ENCODE measurements around the gene FLT1. TPM values are rescaled to one million over a fixed set of nuclear protein-coding genes. Genes with fewer than 3 reads are reported as not detected.

Gene FLT1, protein sequence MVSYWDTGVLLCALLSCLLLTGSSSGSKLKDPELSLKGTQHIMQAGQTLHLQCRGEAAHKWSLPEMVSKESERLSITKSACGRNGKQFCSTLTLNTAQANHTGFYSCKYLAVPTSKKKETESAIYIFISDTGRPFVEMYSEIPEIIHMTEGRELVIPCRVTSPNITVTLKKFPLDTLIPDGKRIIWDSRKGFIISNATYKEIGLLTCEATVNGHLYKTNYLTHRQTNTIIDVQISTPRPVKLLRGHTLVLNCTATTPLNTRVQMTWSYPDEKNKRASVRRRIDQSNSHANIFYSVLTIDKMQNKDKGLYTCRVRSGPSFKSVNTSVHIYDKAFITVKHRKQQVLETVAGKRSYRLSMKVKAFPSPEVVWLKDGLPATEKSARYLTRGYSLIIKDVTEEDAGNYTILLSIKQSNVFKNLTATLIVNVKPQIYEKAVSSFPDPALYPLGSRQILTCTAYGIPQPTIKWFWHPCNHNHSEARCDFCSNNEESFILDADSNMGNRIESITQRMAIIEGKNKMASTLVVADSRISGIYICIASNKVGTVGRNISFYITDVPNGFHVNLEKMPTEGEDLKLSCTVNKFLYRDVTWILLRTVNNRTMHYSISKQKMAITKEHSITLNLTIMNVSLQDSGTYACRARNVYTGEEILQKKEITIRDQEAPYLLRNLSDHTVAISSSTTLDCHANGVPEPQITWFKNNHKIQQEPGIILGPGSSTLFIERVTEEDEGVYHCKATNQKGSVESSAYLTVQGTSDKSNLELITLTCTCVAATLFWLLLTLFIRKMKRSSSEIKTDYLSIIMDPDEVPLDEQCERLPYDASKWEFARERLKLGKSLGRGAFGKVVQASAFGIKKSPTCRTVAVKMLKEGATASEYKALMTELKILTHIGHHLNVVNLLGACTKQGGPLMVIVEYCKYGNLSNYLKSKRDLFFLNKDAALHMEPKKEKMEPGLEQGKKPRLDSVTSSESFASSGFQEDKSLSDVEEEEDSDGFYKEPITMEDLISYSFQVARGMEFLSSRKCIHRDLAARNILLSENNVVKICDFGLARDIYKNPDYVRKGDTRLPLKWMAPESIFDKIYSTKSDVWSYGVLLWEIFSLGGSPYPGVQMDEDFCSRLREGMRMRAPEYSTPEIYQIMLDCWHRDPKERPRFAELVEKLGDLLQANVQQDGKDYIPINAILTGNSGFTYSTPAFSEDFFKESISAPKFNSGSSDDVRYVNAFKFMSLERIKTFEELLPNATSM (N-terminal part only)
- 1.6 and 3.8 TPM in 2 replicates for total RNA-seq (2014; rRNA removed; shearing (Covaris generic))

DNA sequence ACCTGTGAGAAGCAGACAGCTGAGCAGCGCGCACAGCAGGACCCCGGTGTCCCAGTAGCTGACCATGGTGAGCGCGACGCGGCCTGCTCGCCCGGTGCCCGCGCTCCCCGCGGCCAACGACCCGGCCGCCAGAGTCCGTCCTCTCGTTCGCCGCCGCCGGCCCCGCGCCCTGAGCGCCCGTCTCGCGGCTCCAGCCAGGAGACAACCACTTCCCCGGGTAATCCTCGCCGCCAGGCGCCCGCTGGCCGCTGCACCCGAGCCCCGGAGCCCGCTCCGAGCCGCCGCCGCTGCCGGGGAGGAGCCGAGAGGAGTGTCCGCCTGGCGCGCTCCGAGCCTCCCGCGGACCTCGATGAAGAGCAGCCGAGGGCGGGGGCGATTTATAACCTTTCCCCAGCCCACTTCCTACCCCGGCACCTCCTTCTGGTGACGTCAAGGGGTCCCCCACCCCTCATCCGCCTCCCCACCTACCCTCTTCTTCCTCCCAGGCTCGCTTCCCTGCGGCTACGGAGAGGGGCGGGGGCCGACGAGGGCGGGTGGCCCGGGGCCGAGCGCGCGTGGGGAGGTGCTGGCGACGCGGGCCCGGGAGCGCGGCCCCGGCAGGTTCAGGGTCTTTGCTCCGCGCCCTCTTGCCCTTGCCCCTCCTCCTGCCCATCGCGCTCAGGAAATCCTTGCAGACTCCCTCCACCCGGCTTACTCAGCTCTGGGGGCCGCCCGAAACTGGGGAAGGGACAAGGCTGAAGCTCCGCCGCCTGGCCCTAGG is at the start of gene FLT1:
Gene FLT1 (minus strand): TSS at position 351 of the 760 bp plus-strand sequence. CDS start 285 bp downstream, at position 66.
- Histone ChIP-seq H3K36me3 (no peaks in the 10 kb centered on the region), H3K27me3 (replicated peaks) (peaks cover 39% of the 10 kb centered on the region), H3K9me3 (replicated peaks) (no peaks in the 10 kb centered on the region), H3K4me3 (peak within 1 kb of the TSS; percentile 49), H3K27ac (no peak within 1 kb of the TSS), H3K4me1 (replicated peaks) (peaks cover 29% of the 10 kb centered on the region)
- DNase-seq (ENCODE audit: low read depth in 1 of 2, low spot score in 2 of 2), result peak in 1 of 2 experiments; percentile 28

DNA sequence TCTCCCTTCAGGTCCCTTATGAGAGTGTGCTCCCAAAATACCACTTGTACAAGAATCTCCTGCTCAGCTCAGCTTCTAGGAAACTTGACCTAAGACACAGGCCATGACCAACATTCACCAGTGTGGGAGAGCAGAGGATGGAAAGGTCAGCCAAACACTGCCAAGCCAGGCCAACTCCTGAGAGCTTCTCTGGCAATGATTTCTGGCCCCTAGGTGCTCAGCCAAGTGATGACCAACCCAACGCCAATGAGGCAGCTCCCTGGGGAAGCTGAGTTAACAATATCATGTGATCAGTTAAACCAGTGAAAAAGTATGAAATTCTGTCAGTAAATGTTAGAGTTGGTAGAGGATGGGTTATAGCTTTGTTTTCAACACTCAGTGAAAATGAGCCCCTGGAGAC is 49.1 kb upstream of the FLT1 start:
- DNase-seq (ENCODE audit: low read depth in 1 of 2, low spot score in 2 of 2), result no peak
- H3K36me3 ChIP-seq, result no peaks in the 10 kb centered on the region
- no peak overlapping the region for H3K4me3 ChIP-seq
- H3K9me3 ChIP-seq (replicated peaks), result peaks cover 3% of the 10 kb centered on the region; the same call in 1 of the 2 replicates
- H3K27ac ChIP-seq, result no peak overlapping the region
- no peaks in the 10 kb centered on the region for H3K4me1 ChIP-seq (replicated peaks)
- no peaks in the 10 kb centered on the region for H3K27me3 ChIP-seq (replicated peaks)

DNA sequence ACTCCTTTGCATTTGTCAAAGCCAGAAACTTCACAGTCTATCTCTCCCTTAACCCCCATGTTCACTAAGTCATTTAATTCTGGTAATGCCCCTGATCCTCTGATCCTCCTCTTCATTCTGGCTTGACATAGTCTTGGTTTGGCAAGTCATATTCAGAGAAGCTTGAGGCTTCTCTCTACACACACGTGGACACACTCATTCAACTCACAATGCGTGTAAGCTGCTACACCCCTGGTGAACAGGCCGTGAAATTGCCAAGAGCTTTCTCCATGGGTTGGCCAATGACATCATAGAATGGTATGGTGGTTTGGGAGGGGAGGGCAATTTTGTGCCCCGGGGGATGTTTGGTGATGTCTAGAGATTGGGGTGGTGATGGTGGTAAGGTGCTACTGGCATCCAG is 47.9 kb upstream of the FLT1 start:
- Histone ChIP-seq H3K4me1 (replicated peaks) (no peaks in the 10 kb centered on the region), H3K27me3 (replicated peaks) (no peaks in the 10 kb centered on the region), H3K27ac (no peak overlapping the region), H3K36me3 (no peaks in the 10 kb centered on the region), H3K4me3 (no peak overlapping the region), H3K9me3 (replicated peaks) (peaks cover 3% of the 10 kb centered on the region; the same call in 1 of the 2 replicates)
- DNase-seq (ENCODE audit: low read depth in 1 of 2, low spot score in 2 of 2), result no peak

DNA sequence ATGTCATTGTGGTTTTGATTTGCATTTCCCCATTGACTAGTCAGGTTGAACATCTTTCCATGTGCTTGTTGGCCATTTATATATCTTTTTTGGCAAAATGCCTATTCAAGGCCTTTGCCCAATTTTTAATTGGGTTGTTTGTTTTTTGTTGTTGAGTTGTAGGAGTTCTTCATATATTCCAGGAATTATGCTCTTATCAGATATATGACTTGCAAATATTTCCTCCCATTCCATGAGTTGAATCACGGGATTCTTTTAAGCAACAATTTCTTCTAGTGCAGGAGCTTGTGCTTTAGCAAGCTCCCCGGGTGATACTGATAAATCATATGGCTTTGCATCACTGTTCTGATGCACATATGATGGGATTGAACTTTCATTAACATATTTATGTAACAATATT is 47.0 kb upstream of the FLT1 start:
- Histone ChIP-seq H3K27ac (no peak overlapping the region), H3K4me3 (no peak overlapping the region), H3K27me3 (replicated peaks) (no peaks in the 10 kb centered on the region), H3K4me1 (replicated peaks) (no peaks in the 10 kb centered on the region; the same call in 1 of the 2 replicates), H3K9me3 (replicated peaks) (peaks cover 3% of the 10 kb centered on the region; the same call in 1 of the 2 replicates), H3K36me3 (no peaks in the 10 kb centered on the region)
- DNase-seq (ENCODE audit: low read depth in 1 of 2, low spot score in 2 of 2), result no peak

DNA sequence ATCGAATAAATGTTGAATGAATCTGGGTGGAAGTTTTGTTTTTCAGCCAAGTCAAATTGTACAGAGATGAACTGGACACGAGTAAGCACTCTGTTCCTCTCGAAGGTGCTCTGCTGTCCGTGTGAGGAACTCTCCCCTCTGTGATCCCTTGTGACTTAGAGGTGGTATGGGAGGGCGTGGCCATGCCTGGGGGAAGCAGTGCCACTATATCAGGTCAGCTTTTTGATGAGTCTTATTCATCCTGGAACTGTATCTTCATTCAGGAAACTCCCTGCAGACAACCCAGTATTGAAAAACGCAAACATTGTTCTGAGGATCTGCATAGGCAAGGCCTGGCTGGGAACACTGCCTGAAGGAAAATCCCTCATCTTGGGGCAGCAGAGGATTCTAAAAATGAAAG is 45.7 kb upstream of the FLT1 start:
- no peaks in the 10 kb centered on the region; the same call in 1 of the 2 replicates for H3K4me1 ChIP-seq (replicated peaks)
- no peaks in the 10 kb centered on the region for H3K27me3 ChIP-seq (replicated peaks)
- no peak overlapping the region for H3K4me3 ChIP-seq
- H3K9me3 ChIP-seq (replicated peaks), result peaks cover 3% of the 10 kb centered on the region; the same call in 1 of the 2 replicates
- no peaks in the 10 kb centered on the region for H3K36me3 ChIP-seq
- no peak overlapping the region for H3K27ac ChIP-seq
- no peak for DNase-seq (ENCODE audit: low read depth in 1 of 2, low spot score in 2 of 2)

DNA sequence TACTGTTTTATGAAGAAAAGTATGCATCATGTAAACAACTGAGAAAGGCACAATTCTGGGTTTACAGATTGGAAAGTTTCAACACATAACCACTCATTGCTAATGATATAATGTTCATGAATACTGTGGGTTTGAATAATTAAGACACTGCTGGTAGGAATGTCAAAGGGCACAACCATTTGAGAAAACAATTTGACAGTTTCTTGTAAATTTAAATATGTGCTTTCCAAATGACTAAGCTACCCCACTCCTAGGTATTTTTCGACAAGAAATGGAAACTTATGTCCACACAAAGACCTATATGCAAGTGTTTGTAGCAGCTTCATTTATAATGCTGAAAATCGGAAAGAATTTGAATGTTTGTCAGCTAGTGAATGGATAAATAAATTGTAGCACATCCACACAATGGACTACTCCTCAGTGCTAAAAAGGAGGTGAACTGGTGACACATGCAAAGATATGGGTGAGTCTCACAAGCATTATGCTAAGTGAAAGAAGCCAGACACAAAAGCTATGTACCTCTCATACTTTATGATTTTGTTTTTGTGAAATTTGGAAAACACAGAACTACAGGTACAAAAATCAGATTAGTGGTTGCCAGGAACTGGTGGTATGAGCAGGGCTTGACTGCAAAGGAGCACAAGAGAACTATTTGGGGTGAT is 44.8 kb upstream of the FLT1 start:
- H3K4me3 ChIP-seq, result no peak overlapping the region
- no peak overlapping the region for H3K27ac ChIP-seq
- no peaks in the 10 kb centered on the region for H3K36me3 ChIP-seq
- H3K27me3 ChIP-seq (replicated peaks), result no peaks in the 10 kb centered on the region
- H3K9me3 ChIP-seq (replicated peaks), result peaks cover 3% of the 10 kb centered on the region; the same call in 1 of the 2 replicates
- no peak for DNase-seq (ENCODE audit: low read depth in 1 of 2, low spot score in 2 of 2)
- H3K4me1 ChIP-seq (replicated peaks), result no peaks in the 10 kb centered on the region; the same call in 1 of the 2 replicates

DNA sequence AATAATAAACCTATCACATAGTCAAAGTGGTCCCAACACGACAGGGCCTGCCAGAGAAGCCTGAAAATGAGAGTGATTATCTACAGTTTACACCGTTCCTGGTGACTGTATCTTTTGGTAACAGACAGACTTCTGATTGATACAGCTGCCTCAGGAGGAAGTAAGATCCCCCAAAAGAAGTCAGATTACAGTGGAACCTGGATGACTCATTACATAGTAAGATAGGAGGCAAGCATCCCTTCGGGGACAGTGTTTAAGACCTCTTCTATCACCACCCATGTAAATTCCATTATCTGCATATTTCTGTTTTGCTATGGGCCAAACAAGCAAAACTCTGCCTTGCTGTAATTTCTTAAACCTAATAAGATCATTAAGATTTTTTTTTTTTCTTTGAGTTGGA is 44.0 kb upstream of the FLT1 start:
- H3K27ac ChIP-seq, result no peak overlapping the region
- no peak for DNase-seq (ENCODE audit: low read depth in 1 of 2, low spot score in 2 of 2)
- H3K36me3 ChIP-seq, result no peaks in the 10 kb centered on the region
- no peak overlapping the region for H3K4me3 ChIP-seq
- H3K27me3 ChIP-seq (replicated peaks), result no peaks in the 10 kb centered on the region
- peaks cover 1% of the 10 kb centered on the region; the same call in 1 of the 2 replicates for H3K9me3 ChIP-seq (replicated peaks)
- no peaks in the 10 kb centered on the region; the same call in 1 of the 2 replicates for H3K4me1 ChIP-seq (replicated peaks)

DNA sequence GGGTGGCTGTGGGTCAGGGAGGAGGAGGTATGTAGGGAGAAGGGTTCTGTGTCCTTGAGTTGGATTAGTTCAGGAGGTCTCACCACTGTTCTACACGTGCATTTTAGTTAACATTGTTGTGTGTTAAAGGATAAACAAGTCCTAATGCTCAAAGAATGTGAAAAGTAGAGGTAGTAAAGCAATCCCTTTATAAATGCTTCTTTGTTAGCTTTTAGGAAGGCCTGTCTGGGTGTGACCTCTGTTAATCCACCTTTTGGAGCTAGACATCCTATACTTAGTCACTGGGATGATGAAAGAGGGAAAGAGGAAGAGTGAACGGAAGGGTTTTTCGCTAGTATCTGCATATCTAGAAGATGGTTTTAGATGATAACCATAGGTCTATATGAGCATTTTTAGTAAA is 42.2 kb upstream of the FLT1 start:
- H3K4me1 ChIP-seq (replicated peaks), result peaks cover 8% of the 10 kb centered on the region
- H3K9me3 ChIP-seq (replicated peaks), result no peaks in the 10 kb centered on the region

DNA sequence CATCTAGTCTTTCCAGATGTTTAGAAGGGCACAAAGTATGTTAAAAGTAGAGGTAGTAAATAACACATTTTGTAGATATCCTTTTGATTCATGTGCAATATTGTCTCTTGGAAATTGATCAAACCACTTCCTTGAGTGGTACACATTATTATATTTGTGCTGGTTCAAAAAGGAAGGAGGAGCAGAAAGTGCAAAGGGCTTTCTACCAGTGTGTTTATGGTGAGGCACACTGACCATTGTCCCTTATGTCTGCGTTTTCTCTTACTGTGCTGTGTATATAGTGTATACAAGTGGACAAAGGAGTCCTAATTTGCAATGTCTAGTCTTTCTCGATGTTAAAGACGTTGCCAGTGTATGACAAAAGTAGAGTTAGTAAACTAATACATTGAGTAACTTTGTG is 41.4 kb upstream of the FLT1 start:
- DNase-seq (ENCODE audit: low read depth in 1 of 2, low spot score in 2 of 2), result no peak
- H3K27ac ChIP-seq, result no peak overlapping the region
- peaks cover 14% of the 10 kb centered on the region for H3K4me1 ChIP-seq (replicated peaks)
- no peak overlapping the region for H3K4me3 ChIP-seq
- H3K9me3 ChIP-seq (replicated peaks), result no peaks in the 10 kb centered on the region
- no peaks in the 10 kb centered on the region for H3K36me3 ChIP-seq
- no peaks in the 10 kb centered on the region for H3K27me3 ChIP-seq (replicated peaks)

More for the DNA sequence above, 42.2 kb upstream of the FLT1 start:
- Histone ChIP-seq H3K4me3 (no peak overlapping the region), H3K36me3 (no peaks in the 10 kb centered on the region), H3K27me3 (replicated peaks) (no peaks in the 10 kb centered on the region), H3K27ac (no peak overlapping the region)
- DNase-seq (ENCODE audit: low read depth in 1 of 2, low spot score in 2 of 2), result no peak

DNA sequence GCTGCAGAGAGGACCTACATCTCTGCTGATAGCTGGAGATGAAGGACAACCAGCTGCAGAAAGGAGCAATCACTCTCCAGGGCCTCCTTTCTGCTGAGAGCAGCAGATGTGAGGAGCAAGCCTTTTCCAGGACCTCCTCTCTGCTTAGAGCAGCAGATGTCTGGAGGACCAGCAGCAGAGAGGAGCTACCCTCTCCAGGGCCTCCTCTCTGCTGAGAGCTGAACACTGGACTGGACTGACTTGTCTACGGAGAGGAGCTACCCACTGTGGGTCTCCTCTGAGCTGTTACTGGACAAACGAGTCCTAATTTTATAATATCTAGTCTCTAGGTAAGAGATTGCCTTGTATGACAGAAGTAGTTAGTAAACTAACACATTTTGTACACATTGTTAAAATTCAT is 40.8 kb upstream of the FLT1 start:
- no peak overlapping the region for H3K27ac ChIP-seq
- H3K4me1 ChIP-seq (replicated peaks), result peaks cover 21% of the 10 kb centered on the region
- no peaks in the 10 kb centered on the region for H3K9me3 ChIP-seq (replicated peaks)
- no peaks in the 10 kb centered on the region for H3K27me3 ChIP-seq (replicated peaks)
- DNase-seq (ENCODE audit: low read depth in 1 of 2, low spot score in 2 of 2), result no peak
- H3K4me3 ChIP-seq, result no peak overlapping the region
- no peaks in the 10 kb centered on the region for H3K36me3 ChIP-seq

DNA sequence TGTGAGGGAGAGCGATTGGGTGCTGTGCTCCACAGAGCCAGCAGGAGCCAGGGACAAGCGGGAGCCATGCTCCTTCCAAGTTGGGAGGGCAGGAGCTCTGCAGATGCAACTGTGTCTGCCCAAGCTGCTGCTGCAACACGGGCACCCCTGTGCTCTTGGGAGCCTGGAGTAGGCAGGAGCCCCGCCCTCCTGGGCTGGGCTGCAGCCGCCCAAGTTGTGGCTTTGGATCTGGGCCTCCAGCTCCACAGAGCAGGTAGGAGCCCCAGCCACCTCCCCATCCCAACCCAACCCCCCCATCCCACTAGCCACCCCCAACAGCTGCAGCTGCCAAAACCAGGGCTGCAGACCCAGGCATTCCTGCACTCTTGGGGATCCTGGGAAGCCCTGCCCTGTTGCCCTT is 39.9 kb upstream of the FLT1 start:
- H3K27me3 ChIP-seq (replicated peaks), result no peaks in the 10 kb centered on the region
- no peak overlapping the region for H3K27ac ChIP-seq

DNA sequence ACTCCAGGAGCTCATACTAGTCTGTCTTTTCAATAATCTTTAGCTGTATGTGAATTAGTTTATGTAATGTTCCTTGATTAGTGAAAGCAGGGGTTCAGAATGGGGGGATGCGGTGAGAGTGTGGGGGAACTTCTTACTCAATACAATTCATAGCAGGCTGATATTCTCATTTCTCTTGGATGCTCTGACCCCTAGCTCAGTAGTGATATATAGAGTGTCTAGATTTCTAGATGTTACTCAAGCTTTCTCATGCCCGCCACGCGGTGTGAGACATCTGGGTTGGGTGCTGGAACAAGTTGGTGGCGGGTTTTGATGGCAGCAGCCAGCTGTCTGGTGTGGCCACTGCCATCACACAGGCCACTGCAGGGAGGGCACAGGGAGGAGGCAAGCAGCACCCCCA is 39.3 kb upstream of the FLT1 start:
- no peak overlapping the region for H3K27ac ChIP-seq
- no peaks in the 10 kb centered on the region for H3K36me3 ChIP-seq
- peaks cover 24% of the 10 kb centered on the region for H3K4me1 ChIP-seq (replicated peaks)
- H3K27me3 ChIP-seq (replicated peaks), result no peaks in the 10 kb centered on the region
- DNase-seq (ENCODE audit: low read depth in 1 of 2, low spot score in 2 of 2), result no peak
- no peak overlapping the region for H3K4me3 ChIP-seq
- no peaks in the 10 kb centered on the region for H3K9me3 ChIP-seq (replicated peaks)

More for the DNA sequence above, 39.9 kb upstream of the FLT1 start:
- Histone ChIP-seq H3K36me3 (no peaks in the 10 kb centered on the region), H3K4me3 (no peak overlapping the region), H3K9me3 (replicated peaks) (no peaks in the 10 kb centered on the region), H3K4me1 (replicated peaks) (peaks cover 24% of the 10 kb centered on the region)
- DNase-seq (ENCODE audit: low read depth in 1 of 2, low spot score in 2 of 2), result no peak

All from SJSA1 (cell line).